Right ventricle myocardium inferior (tissue), 1 donor: Measurements from ENCODE around the gene DNAH5. TPM values are rescaled to one million over a fixed set of nuclear protein-coding genes. Genes with fewer than 3 reads are reported as not detected.
"Not testable (repeated sequence)": the region's sequence is repeated elsewhere in the genome, so short reads cannot be mapped to it uniquely, and the experiment has no call there.

Experiments used
- ATAC-seq: fragments of 200-7000 bp; cut with Tn5 transposase; one replicate; pipeline ENCODE4 v1.9.1; 2020; ENCODE audit warnings: mild to moderate bottlenecking, moderate library complexity
- DNase-seq: peaks from one replicate; pipeline ENCODE4 v3.0.0; 2021; ENCODE audit errors: missing footprints
- intact Hi-C: fragments of 100-400 bp; cut with DNase I; formaldehyde crosslinking; loops from one replicate; pipeline ENCODE4 v1.11.0; 2022
- long read RNA-seq: library from polyadenylated mRNA; unstranded; transcript quantifications from one replicate; pipeline ENCODE4 v2.0.0, GENCODE V29; 2021
- total RNA-seq: library from RNA; stranded (reverse); fragmentation: NEBNext Ultra II Directional; extraction: Animal tissue kit (Norgen Biotek cat#: 25700); gene quantifications from one replicate; pipeline ENCODE4 v1.2.1, GENCODE V29; 2021
- donor health status: DM: no; HTN: yes; CAD: no; lungs with severe emphysema.

DNAH5 gene, protein sequence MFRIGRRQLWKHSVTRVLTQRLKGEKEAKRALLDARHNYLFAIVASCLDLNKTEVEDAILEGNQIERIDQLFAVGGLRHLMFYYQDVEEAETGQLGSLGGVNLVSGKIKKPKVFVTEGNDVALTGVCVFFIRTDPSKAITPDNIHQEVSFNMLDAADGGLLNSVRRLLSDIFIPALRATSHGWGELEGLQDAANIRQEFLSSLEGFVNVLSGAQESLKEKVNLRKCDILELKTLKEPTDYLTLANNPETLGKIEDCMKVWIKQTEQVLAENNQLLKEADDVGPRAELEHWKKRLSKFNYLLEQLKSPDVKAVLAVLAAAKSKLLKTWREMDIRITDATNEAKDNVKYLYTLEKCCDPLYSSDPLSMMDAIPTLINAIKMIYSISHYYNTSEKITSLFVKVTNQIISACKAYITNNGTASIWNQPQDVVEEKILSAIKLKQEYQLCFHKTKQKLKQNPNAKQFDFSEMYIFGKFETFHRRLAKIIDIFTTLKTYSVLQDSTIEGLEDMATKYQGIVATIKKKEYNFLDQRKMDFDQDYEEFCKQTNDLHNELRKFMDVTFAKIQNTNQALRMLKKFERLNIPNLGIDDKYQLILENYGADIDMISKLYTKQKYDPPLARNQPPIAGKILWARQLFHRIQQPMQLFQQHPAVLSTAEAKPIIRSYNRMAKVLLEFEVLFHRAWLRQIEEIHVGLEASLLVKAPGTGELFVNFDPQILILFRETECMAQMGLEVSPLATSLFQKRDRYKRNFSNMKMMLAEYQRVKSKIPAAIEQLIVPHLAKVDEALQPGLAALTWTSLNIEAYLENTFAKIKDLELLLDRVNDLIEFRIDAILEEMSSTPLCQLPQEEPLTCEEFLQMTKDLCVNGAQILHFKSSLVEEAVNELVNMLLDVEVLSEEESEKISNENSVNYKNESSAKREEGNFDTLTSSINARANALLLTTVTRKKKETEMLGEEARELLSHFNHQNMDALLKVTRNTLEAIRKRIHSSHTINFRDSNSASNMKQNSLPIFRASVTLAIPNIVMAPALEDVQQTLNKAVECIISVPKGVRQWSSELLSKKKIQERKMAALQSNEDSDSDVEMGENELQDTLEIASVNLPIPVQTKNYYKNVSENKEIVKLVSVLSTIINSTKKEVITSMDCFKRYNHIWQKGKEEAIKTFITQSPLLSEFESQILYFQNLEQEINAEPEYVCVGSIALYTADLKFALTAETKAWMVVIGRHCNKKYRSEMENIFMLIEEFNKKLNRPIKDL (N-terminal part only)
- 0.19 TPM for total RNA-seq
- long read RNA-seq, partial matches to known transcripts, result 0 of 1 reads
- long read RNA-seq, other reads (novel, unspliced or antisense), result 1 of 1 reads

GRCh38 chr5:13944560-13945199 is at the start of gene DNAH5:
Gene DNAH5 (minus strand): TSS chr5:13944688. CDS start chr5:13944438, 250 bp downstream.
- intact Hi-C loops, result no loop called here
- no peak for ATAC-seq

GRCh38 chr5:13993926-13994325 is 49.4 kb upstream of the DNAH5 start:
- ATAC-seq, result no peak
- no peak for DNase-seq
- intact Hi-C loops, result no loop called here

More at GRCh38 chr5:13944560-13945199, at the start of gene DNAH5:
- no peak for DNase-seq

DNA sequence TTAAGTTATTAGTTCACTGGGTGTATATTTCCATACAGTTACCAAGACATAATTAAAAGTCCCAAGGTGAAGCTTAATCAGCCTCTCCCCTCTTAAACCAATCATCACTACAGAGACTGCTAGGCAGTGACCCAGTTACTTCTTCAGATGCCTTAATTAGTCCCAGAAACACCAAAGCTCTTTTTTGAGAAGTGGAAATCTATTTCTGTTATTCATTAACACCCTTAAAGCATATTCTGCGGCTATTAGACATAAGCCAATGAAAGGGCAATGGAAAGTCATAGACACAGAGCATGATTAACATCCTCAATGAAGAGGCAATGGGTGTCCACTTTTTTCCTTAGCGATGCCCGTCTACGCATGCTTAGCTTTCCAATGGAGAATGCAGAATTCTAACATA is 48.3 kb upstream of the DNAH5 start:
- ATAC-seq, result no peak
- DNase-seq, result no peak
- intact Hi-C loops, result no loop called here

DNA sequence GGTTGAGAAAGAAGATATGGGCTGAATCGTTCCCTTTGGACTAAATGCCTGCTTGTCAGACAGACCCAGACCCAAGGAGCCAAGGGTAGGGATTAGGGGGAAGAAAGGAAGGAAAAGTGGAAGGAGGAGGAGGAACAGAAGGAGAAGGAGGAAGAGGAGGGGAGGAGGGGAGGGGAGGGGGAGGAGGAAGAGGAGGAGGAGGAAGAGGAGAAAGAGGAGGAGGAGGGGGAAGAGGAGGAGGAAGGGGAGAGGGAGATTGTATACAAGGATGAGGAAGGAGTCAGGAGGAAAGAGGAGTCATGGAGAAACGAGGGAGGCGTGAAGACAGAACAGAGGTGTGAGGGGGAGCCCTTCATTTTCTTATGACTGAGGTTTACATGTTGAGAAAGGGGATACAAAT is 46.9 kb upstream of the DNAH5 start:
- intact Hi-C loops, result no loop called here
- ATAC-seq, result no peak

DNA sequence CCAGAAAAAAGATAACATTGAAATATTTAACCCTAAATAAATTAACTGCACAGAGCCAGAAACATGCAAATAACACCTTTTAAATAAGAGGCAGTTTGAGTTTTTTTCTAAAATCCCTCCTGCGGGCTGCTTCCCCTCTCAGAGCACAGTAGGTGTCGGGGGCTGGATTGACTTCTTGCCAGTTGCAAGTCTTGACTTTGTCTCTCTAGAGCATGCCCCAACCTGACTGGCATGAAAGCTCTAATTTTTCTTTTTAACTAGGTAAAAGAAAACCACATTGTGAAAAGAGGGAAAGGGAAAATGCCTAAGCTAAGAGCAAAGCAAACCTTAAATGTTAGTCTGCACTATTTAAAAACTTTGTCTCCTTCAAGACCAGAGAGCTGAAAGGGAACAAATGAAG is 46.4 kb upstream of the DNAH5 start:
- no peak for DNase-seq
- intact Hi-C loops, result no loop called here

More for the DNA sequence above, 46.9 kb upstream of the DNAH5 start:
- no peak for DNase-seq

DNA sequence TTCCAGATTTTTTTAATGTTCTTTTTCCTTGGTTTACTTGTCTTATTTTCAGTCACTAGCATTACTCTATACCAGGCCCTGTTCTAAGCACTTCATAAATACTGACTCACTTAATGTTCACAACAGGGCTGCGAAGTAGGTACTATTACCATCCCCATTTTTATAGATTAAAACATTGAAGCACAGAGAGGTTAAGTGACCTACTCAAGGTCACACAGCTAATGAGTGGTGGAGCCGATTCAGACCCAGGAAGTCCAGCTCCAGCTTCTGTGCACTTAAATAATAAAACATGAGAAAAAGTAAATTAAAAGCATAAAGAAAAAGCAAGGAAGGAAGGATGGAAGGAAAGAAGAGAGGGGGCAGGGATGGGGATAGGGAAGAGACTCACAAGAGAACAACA is 45.3 kb upstream of the DNAH5 start:
- ATAC-seq, result no peak
- no peak for DNase-seq
- intact Hi-C loops, result loop anchor here (5.0 to 10.0 kb wide), 4 partner anchors 117 to 657 kb away; no protein-coding TSS in a partner anchor

More for the DNA sequence above, 46.4 kb upstream of the DNAH5 start:
- ATAC-seq, result no peak

DNA sequence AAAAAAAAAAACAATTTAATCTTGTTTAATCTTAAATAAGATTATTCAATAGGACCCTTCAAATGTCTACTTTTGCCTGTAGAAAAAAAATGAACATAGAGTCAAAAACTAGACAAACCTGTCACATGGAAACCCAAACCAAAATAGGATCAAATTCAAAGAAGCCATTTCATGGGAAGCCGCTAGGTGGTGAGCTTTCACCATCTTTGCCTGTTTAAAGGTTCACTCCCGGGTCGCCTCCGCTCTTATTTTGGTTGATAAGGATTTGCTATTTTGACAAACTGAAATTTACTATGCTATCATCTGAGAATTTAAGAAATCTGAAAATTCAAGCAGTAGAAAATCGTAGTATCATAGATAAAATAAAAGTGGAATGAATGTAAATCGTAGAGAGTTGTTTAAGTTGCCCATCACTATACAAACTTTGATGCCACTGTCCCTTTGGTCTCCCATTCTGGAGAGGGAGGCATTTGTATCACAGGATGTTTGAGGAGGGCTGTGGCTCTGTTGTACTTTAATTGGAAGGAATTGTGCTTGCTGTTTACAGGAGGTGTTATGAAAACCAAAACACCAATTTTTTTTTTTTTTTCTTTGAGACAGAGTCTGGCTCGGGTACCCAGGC is 43.5 kb upstream of the DNAH5 start:
- no peak for DNase-seq
- intact Hi-C loops, result loop anchor here (5.0 to 10.0 kb wide), 4 partner anchors 119 to 659 kb away; no protein-coding TSS in a partner anchor
- no peak for ATAC-seq

DNA sequence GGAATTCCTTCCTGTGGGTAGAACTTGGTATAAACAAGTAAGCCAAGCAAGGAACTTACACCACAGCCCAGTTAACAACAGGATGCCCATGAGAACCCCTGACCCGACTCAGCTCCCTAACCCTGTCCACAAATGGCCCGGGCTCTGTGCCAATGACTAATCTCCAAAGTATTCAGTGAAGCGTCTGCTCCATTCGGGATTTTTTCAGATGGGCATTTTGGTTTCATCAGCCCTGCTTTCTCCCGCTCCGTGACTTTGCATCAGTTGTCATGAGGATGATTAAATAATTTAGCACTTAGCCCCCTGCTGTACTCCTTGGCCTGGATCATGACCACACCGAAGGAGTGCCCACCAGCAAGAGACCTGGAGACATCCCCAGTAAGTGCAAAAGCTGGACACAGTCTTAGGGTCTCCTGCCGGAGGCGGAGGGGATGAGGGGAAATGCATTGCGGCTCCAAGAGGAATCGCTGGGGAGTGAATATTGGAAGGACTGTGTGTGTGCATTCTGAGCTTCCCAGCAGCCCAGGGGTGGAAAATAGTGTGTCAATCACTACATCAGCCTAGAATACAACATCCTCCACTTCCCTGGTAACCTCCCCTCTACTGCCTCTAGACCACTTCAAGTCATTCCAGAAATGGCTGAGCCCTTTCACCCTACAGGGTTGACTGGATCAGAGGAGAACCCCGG is 41.4 kb upstream of the DNAH5 start:
- ATAC-seq, result no peak
- no peak for DNase-seq
- intact Hi-C loops, result loop anchor here (5.0 to 10.0 kb wide), 4 partner anchors 121 to 661 kb away; no protein-coding TSS in a partner anchor

- intact Hi-C loops, result loop anchor here (5.0 to 10.0 kb wide), 4 partner anchors 122 to 662 kb away; no protein-coding TSS in a partner anchor
- ATAC-seq, result not testable (repeated sequence)
Observed at GRCh38 chr5:13984888-13985287, 40.4 kb upstream of the DNAH5 start.

DNA sequence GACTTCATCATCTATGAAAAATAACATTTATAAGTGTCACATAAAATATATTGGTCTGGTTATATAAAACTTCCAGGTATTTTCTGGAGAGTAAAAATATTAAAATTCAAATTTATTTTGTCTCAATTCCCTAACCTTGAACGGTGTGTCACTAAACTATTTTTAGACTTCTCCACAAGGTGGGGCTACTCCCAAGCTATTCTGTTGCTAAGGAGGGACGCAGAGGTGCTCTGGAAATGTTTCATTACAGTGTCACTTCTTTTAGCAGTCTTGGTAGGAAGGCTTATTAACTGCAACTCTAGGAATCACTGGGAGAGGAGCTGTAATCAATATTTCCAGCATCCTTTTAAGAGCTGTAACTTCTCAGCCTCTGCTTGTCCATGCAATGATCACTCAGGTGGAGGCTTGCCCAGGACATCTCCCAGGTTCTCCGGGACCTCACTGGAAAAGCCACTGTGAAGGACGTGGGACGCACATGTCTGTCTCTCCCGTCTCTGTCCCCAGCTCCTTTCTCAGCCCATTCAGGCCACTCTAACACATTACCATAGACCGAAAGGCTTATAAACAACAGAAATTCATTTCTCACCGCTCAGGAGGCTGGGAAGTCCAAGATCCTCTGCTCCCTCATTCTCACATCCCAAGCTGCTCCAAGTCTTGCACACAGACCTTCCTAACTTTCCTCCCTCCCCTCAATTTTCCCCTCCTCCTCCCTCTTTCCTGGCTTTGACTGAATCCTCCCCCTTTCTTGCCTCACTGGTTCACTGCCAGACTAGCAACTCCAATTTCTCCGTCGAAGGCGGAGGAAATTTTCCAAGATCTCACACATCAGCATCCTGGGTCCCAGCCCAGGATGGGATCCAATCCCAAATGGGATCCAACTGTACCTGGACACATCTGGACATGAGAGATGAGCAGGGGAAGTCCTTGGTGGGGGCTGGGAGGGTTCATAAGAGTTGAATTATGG is 32.7 kb upstream of the DNAH5 start:
- no peak for DNase-seq
- intact Hi-C loops, result no loop called here
- peak; percentile 73 for ATAC-seq

More at GRCh38 chr5:13984888-13985287, 40.4 kb upstream of the DNAH5 start:
- DNase-seq, result not testable (repeated sequence)

- no peak for DNase-seq
- intact Hi-C loops, result no loop called here
- no peak for ATAC-seq
Observed at GRCh38 chr5:13976223-13976622, 31.7 kb upstream of the DNAH5 start.

- no peak for ATAC-seq
- DNase-seq, result no peak
- intact Hi-C loops, result no loop called here
Observed at GRCh38 chr5:13975246-13975645, 30.8 kb upstream of the DNAH5 start.

GRCh38 chr5:13973724-13974123 is 29.2 kb upstream of the DNAH5 start:
- ATAC-seq, result no peak
- intact Hi-C loops, result no loop called here

GRCh38 chr5:13972029-13972428 is 27.5 kb upstream of the DNAH5 start:
- DNase-seq (no peak), ATAC-seq (no peak)
- intact Hi-C loops, result no loop called here

More at GRCh38 chr5:13973724-13974123, 29.2 kb upstream of the DNAH5 start:
- no peak for DNase-seq

DNA sequence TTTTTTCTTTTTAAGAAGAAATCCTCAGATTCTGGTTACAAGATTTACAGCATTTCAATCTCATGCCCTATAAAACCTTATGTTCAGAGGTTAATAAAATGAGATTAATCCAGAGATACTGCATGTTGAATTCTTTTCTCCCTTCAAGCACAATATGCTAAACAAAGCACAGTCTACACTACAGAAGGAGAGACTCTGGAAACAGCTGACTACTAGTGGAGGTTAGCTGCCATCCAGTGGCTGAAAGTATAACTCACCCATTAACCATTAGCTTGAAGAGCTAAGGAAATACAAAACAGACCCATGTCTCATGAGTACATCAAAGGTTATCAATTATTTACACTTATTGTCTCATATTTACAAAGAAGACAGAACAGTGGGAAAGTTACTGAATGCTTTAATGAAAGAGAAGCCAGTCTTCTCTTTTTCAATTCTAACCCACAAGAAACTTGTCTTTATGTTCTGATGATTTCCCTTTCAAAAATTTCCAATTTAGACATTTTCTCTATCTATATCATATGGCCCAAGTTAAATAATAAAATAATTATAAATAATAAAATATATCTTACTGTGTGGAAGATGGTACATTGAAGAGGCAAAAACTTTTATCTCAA is 12.7 kb upstream of the DNAH5 start:
- DNase-seq (no peak), ATAC-seq (no peak)
- intact Hi-C loops, result no loop called here

GRCh38 chr5:13956471-13956870 is 12.0 kb upstream of the DNAH5 start:
- ATAC-seq (no peak), DNase-seq (no peak)
- intact Hi-C loops, result no loop called here
